Stimulated activated CD4-positive, alpha-beta T cell treated with anti-CD3 and anti-CD28 coated beads, Interleukin-15, amount 100 ng/mL, for 1 hour (primary cell): ENCODE data around the gene GRAMD1B.
"Not testable (repeated sequence)": the region's sequence is repeated elsewhere in the genome, so short reads cannot be mapped to it uniquely, and the experiment has no call there.

ENCODE experiments used
- DNase-seq, 2 donors: peaks; one replicate each; pipeline ENCODE4 v3.0.0-alpha.2; 2020; ENCODE audit warnings: low read depth in 1 of 2, low spot score in 1 of 2

The GRAMD1B gene

GRCh38 chr11:123443851-123444623 is 14.0 kb downstream of the GRAMD1B start:
- DNase-seq: no peak

- no peak for DNase-seq
Observed at GRCh38 chr11:123448823-123449222, 18.8 kb downstream of the GRAMD1B start.

GRCh38 chr11:123449436-123449835 is 19.4 kb downstream of the GRAMD1B start:
- no peak for DNase-seq

- no peak for DNase-seq
Observed at GRCh38 chr11:123450623-123451022, 20.6 kb downstream of the GRAMD1B start.

- no peak for DNase-seq
Observed at GRCh38 chr11:123451183-123451781, 21.2 kb downstream of the GRAMD1B start.

- DNase-seq: no peak
Observed at GRCh38 chr11:123452794-123453193, 22.7 kb downstream of the GRAMD1B start.

- peak in 1 of 2 donors; percentile 12 for DNase-seq
Observed at GRCh38 chr11:123454060-123454651, 24.1 kb downstream of the GRAMD1B start.

- no peak for DNase-seq
Observed at GRCh38 chr11:123454796-123455195, 24.7 kb downstream of the GRAMD1B start.

- DNase-seq: not testable (repeated sequence)
Observed at GRCh38 chr11:123456448-123456847, 26.4 kb downstream of the GRAMD1B start.

GRCh38 chr11:123457187-123457770 is 27.2 kb downstream of the GRAMD1B start:
- no peak for DNase-seq

- no peak for DNase-seq
Observed at GRCh38 chr11:123458501-123458900, 28.4 kb downstream of the GRAMD1B start.

- DNase-seq: no peak
Observed at GRCh38 chr11:123460012-123460700, 30.1 kb downstream of the GRAMD1B start.

- DNase-seq: no peak
Observed at GRCh38 chr11:123461164-123461563, 31.1 kb downstream of the GRAMD1B start.

- DNase-seq: not testable (repeated sequence)
Observed at GRCh38 chr11:123465667-123466066, 35.6 kb downstream of the GRAMD1B start.

- not testable (repeated sequence) for DNase-seq
Observed at GRCh38 chr11:123466172-123466571, 36.1 kb downstream of the GRAMD1B start.

GRCh38 chr11:123469089-123469488 is 39.0 kb downstream of the GRAMD1B start:
- DNase-seq: no peak

- DNase-seq: no peak
Observed at GRCh38 chr11:123469586-123469985, 39.5 kb downstream of the GRAMD1B start.

GRCh38 chr11:123470842-123471241 is 40.8 kb downstream of the GRAMD1B start:
- no peak for DNase-seq

- no peak for DNase-seq
Observed at GRCh38 chr11:123472236-123472935, 42.3 kb downstream of the GRAMD1B start.

GRCh38 chr11:123473941-123474677 is 44.0 kb downstream of the GRAMD1B start:
- no peak for DNase-seq
